ENCODE data around the gene SIRT2.
"Not testable (repeated sequence)": the region's sequence is repeated elsewhere in the genome, so short reads cannot be mapped to it uniquely, and the experiment has no call there.

DNA sequence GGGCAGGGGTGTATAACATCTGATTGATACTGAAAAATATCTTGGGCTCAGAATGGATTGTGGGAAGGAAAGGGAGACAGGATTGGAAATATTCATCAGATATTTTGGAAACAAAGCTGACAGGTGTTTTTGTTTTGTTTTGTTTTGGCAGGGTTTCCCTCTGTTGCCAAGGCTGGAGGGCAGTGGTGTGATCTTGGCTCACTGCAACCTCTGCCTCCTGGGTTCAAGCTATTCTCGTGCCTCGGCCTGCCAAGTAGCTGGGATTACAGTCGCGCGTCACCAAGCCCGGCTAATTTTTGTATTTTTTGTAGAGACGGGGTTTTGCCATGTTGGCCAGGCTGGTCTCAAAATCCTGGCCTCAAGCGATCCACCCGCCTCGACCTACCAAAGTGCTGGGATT, 26.0 kb downstream of the SIRT2 start:
- TF ChIP-seq EZH2 (IDR thresholded peaks at IDR 0.05); POLR2AphosphoS5 (IDR thresholded peaks at IDR 0.05; ENCODE audit: borderline replicate concordance, low read depth, low read length); FOXP2 (optimal IDR thresholded peaks at IDR 0.05; ENCODE audit: control extremely low read depth, extremely low read length, insufficient read depth): not testable (repeated sequence)

Measured in SK-N-MC (cell line).